Left ventricle myocardium inferior (tissue), 1 donor: Measurements from ENCODE around the gene BBS9. TPM values are rescaled to one million over a fixed set of nuclear protein-coding genes. Genes with fewer than 3 reads are reported as not detected.
"Not testable (repeated sequence)": the region's sequence is repeated elsewhere in the genome, so short reads cannot be mapped to it uniquely, and the experiment has no call there.

ENCODE experiments used
- DNase-seq: peaks from one replicate; pipeline ENCODE4 v3.0.0-alpha.2; 2020
- H3K27ac ChIP-seq: fragments of 200-600 bp; replicated peaks from 2 replicates; pipeline ENCODE4 v1.8.0; 2021
- H3K27me3 ChIP-seq: fragments of 200-600 bp; 2 replicates; pipeline ENCODE4 v1.8.0; 2021; ENCODE audit warnings: low read depth
- H3K36me3 ChIP-seq: fragments of 200-600 bp; 2 replicates; pipeline ENCODE4 v1.8.0; 2021
- H3K4me1 ChIP-seq: fragments of 200-600 bp; 2 replicates; pipeline ENCODE4 v1.8.0; 2021
- H3K4me3 ChIP-seq: fragments of 200-600 bp; 2 replicates; pipeline ENCODE4 v1.8.0; 2021; ENCODE audit warnings: mild to moderate bottlenecking, moderate library complexity
- H3K9me3 ChIP-seq: fragments of 200-600 bp; replicated peaks from 2 replicates; pipeline ENCODE4 v1.8.0; 2021
- intact Hi-C: fragments of 100-400 bp; cut with micrococcal nuclease; formaldehyde crosslinking; loops from one replicate; pipeline ENCODE4 v1.11.0; 2022
- total RNA-seq: library from RNA; stranded (reverse); fragmentation: NEBNext Ultra II Directional; extraction: Animal tissue kit (Norgen Biotek cat#: 25700); gene quantifications from one replicate; pipeline ENCODE4 v1.2.1, GENCODE V29; 2021
- TF ChIP-seq, protein P1 (sequence below): fragments of 200-600 bp; IDR thresholded peaks from 2 replicates; pipeline ENCODE4 v1.8.0; 2021; ENCODE audit warnings: antibody characterized with exemption, mild to moderate bottlenecking, borderline replicate concordance
- donor health status: DM: no; HTN: yes; CAD: no; lungs with severe emphysema.

Gene BBS9
- total RNA-seq, 1 donor from 2014 or later, result 13.7 TPM

DNA sequence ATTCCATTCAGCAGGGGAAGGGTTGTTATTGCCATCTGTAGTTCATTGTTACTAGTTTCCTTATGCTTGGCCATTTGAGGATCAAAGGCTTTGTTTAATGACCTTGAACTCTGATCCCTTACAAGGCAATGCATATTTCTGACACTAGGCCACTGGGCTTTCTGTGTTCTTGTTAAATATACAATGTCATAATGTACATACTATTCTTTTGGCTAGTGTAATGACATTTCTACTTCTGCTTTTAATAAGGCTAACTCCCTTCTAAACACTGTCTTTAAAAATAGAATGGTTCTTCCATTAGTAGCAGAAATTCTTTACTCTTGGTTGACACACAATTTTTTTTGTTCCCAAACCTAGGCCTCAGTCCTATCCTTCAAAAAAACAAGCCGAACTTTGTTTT lies 86.6 kb downstream of the BBS9 start:
- Histone ChIP-seq H3K27me3 (no peaks in the 10 kb centered on the region), H3K27ac (no peak overlapping the region), H3K36me3 (peaks cover 24% of the 10 kb centered on the region), H3K4me3 (no peak overlapping the region), H3K4me1 (no peaks in the 10 kb centered on the region), H3K9me3 (peaks cover 16% of the 10 kb centered on the region)
- intact Hi-C loops, result no loop called here
- TF ChIP-seq, protein P1, sequence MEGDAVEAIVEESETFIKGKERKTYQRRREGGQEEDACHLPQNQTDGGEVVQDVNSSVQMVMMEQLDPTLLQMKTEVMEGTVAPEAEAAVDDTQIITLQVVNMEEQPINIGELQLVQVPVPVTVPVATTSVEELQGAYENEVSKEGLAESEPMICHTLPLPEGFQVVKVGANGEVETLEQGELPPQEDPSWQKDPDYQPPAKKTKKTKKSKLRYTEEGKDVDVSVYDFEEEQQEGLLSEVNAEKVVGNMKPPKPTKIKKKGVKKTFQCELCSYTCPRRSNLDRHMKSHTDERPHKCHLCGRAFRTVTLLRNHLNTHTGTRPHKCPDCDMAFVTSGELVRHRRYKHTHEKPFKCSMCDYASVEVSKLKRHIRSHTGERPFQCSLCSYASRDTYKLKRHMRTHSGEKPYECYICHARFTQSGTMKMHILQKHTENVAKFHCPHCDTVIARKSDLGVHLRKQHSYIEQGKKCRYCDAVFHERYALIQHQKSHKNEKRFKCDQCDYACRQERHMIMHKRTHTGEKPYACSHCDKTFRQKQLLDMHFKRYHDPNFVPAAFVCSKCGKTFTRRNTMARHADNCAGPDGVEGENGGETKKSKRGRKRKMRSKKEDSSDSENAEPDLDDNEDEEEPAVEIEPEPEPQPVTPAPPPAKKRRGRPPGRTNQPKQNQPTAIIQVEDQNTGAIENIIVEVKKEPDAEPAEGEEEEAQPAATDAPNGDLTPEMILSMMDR, result no peak
- no peak for DNase-seq

DNA sequence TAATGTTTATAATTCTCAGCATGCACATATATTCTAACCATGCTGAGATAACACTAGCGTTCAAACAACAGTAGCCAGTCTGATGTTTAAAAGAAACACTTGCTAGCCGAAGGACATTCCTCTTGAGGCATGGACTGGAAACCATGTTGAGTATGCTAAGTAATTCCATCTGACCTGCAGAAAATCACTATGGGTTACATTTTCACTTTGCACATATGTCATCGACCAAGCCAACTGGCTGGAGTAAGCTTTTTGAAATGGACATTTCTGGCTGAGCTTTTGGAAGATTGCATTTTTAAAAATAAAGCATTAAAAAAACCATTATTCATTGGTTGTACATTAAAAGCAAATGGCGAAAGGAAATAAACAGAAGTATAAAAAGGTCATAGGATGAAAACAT lies 88.2 kb downstream of the BBS9 start:
- H3K36me3 ChIP-seq, result peaks cover 11% of the 10 kb centered on the region
- intact Hi-C loops, result no loop called here
- no peaks in the 10 kb centered on the region for H3K4me1 ChIP-seq

DNA sequence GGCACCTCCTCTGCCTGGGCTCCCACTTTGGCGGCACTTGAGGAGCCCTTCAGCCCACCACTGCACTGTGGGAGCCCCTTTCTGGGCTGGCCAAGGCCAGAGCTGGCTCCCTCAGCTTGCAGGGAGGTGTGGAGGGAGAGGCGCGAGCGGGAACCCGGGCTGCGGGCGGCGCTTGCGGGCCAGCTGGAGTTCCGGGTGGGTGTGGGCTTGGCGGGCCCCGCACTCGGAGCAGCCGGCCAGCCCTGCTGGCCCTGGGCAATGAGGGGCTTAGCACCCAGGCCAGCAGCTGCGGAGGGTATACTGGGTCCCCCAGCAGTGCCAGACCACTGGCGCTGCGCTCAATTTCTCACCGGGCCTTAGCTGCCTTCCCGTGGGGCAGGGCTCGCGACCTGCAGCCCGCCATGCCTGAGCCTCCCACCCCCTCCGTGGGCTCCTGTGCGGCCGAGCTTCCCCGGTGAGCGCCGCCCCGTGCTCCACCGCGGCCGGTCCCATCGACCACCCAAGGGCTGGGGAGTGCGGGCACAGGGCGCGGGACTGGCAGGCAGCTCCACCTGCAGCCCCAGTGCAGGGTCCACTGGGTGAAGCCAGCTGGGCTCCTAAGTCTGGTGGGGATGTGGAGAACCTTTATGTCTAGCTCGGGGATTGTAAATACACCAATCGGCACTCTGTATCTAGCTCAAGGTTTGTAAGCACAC lies 89.6 kb downstream of the BBS9 start:
- H3K27ac ChIP-seq, intact Hi-C loops, DNase-seq, H3K9me3 ChIP-seq, H3K4me3 ChIP-seq, H3K36me3 ChIP-seq, H3K27me3 ChIP-seq, H3K4me1 ChIP-seq: not testable (repeated sequence)

More for the DNA sequence above, 88.2 kb downstream of the BBS9 start:
- DNase-seq, result no peak
- H3K4me3 ChIP-seq, result no peak overlapping the region
- H3K27me3 ChIP-seq, result no peaks in the 10 kb centered on the region
- TF ChIP-seq, protein P1, result no peak
- H3K27ac ChIP-seq, result no peak overlapping the region
- H3K9me3 ChIP-seq, result no peaks in the 10 kb centered on the region

DNA sequence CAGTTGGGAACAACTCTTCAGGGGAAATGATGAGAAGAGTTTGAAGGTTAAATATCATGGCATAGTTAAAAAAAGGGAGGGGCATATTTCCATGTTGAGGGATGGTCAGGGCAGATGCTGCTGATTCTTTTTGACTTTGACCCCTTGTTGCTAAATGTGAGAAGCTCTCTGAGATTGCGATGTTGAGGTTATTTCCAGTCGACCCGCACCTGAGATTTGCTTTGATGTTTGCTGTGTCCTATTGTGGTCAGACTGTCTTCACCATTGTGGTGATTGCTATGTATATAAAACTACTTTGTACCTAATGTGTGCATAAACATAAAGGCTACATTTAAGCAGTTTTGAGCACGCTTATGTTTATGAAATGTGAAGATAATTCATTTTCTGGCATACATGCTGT lies 90.9 kb downstream of the BBS9 start:
- H3K36me3 ChIP-seq, result no peaks in the 10 kb centered on the region
- no peaks in the 10 kb centered on the region for H3K27me3 ChIP-seq
- no peaks in the 10 kb centered on the region for H3K9me3 ChIP-seq
- DNase-seq, result no peak
- no peaks in the 10 kb centered on the region for H3K4me1 ChIP-seq
- TF ChIP-seq, protein P1, result no peak
- intact Hi-C loops, result no loop called here
- no peak overlapping the region for H3K4me3 ChIP-seq
- no peak overlapping the region for H3K27ac ChIP-seq

DNA sequence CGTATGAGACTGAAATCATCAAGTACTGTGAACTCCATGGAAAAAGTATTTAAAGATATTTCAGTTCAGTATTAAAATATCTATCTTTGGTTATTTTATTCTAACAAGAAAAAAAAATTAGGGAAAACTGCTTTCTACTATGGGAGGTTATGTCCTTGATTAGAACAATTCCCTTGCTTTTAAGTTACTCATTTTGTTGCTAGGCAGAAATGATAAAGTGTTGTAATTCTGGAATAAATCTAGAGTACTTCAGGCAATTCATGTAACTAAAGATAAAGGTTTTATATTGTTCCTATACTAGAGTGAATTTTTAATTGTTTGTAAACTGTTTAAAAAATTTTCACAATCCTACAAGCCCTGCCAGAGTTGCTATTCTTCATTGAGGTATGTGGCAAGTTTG lies 92.0 kb downstream of the BBS9 start:
- no peak for DNase-seq
- Histone ChIP-seq H3K4me1 (no peaks in the 10 kb centered on the region), H3K4me3 (no peak overlapping the region), H3K27ac (no peak overlapping the region), H3K36me3 (no peaks in the 10 kb centered on the region), H3K9me3 (no peaks in the 10 kb centered on the region), H3K27me3 (no peaks in the 10 kb centered on the region)
- intact Hi-C loops, result no loop called here
- TF ChIP-seq, protein P1, result no peak

DNA sequence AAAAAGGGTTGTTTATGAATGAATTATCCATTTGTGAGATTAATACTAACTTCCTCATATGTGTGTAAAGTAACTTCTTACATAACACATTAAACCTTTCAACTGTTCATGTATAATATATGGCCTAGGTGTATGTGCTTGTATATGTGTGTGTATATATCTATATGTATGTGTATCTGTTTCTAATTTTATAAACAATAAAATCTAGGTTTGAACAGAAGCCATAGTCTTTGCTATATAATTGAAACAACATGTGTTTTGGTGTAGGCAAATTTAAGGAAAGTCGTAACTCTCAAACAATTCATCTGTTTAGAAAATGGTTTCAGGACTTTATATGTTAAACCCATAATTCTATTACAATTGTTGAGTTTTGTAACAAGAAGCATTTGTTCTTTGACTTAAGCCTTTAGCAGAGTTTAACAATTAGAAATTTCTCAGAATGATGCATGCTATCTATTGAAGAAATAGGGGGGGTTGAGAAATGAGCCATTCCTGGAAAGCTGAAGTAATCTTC lies 103.3 kb downstream of the BBS9 start:
- Histone ChIP-seq H3K4me1 (peaks cover 7% of the 10 kb centered on the region), H3K36me3 (no peaks in the 10 kb centered on the region), H3K4me3 (no peak overlapping the region), H3K27me3 (no peaks in the 10 kb centered on the region), H3K9me3 (no peaks in the 10 kb centered on the region), H3K27ac (no peak overlapping the region)
- intact Hi-C loops, result no loop called here
- TF ChIP-seq, protein P1, result no peak
- no peak for DNase-seq
